GM10847 (cell line): ENCODE results near the gene BTF3.

Source experiments
- POLR2A ChIP-seq: IDR thresholded peaks from 2 replicates; pipeline ENCODE4 v1.6.1; 2011; ENCODE audit not compliant: insufficient read length; ENCODE audit errors: extremely low read depth

The BTF3 gene

DNA sequence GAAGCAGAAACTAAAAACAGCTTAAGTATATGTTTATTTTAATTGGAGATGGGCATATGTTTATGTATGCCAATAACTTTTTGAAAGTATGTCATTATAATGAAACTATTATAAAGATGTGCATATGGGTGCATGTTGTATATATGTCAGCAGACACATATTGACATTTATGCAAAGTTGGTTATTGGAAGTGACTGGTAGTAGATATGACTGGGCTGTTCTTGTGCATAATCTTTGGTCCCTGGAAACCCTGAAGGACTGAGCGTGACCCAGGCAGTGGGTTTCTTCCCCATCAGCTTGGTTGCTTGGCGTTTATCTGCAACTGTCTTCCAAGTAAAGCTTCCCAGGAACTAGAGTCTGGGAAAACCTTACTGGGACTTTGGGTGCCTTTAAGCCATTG lies 41.5 kb downstream of the BTF3 start:
- TF ChIP-seq POLR2A, result no peak

GRCh38 chr5:73540192-73540591 lies 42.0 kb downstream of the BTF3 start:
- TF ChIP-seq POLR2A, result no peak

DNA sequence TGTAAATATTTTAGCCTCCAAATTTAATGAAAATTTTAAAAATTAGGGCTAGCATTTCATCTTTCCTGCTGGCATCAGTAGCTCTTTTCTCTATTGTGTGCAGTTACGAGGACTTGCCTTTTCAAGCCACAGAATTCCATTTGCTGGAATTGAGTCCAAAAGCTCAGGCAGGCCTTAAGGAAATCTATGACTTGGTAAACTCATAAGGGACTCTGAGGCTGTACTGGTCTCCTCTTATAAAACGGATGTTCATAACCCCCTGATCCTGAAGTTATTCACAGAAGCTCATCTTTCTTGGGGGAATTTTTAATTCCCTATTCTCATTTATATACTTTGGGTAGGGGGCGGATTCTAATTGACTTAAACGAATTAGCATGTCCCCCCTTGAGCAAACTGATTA lies 43.8 kb downstream of the BTF3 start:
- no peak for TF ChIP-seq POLR2A

DNA sequence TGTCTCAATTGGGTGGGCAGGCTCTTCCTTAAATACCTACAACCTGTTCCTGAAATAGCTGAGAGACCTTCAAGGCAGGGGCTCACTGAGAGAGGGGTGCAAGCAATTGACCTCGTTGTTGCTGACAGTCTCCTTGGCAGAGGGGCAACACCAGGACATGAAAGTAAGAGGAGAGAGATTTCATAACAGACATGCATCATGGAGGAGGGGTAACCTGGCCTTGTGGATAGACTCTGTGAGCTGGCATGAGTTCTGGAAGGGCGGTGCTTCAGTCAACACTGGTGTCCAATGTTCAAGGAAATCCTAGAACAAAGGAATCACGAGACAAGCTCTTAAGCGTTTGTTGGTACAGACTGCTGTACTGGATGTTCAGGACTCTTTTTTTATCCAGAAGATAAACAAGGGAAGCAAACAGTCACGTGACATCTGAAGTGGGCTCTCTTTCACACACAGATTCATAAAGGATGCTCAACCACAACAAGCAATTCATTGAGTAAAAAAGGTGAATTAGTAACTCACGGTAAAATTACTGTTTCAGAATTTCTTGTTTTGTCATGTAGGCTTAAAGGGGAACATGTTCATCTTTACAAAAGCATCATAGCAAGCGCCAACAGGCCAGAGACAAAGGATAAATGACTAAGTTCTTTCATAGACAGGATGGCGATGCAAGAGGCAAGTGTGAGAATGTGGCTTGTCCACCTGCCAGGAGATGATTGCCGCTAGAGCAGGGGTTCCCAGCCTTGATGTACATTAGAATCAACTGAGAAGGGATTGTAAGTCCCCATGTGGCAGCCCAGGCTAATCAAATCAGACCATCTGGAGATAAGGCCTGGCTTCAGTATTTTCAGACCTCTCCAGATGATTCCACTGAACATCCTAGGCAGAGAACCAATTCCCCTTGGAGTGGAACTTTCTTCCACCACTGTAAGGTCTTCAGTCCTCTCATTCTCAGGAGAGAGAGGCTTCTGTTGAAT lies 46.5 kb downstream of the BTF3 start:
- TF ChIP-seq POLR2A, result no peak

- no peak for TF ChIP-seq POLR2A
Measured at GRCh38 chr5:73545403-73545779, 47.1 kb downstream of the BTF3 start.

DNA sequence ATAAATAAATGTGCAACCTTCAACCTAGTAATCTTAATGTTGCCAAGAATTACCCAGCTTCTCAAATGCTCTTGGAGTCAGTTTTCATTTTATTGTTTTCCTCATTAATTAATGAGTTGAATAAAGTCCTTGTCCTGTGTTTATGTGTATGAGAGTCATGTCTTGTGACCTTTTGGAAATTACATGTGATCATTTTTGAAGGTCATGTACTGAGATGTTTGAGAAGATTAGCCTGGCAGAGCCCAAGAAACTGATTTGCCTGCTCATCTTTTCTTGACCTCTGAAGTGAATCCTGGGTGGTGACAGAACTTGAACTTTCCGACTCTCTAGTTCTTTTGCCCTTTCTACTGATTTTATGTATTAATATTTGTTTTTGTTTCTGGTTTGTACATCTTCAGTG lies 51.8 kb downstream of the BTF3 start:
- no peak for TF ChIP-seq POLR2A

- TF ChIP-seq POLR2A, result no peak
Measured at GRCh38 chr5:73552642-73553041, 54.4 kb downstream of the BTF3 start.
